ENCODE measurements around the gene SDK1.
A peak's percentile ranks its signal among the peaks of the same experiment; 100 is the strongest.

The SDK1 gene

DNA sequence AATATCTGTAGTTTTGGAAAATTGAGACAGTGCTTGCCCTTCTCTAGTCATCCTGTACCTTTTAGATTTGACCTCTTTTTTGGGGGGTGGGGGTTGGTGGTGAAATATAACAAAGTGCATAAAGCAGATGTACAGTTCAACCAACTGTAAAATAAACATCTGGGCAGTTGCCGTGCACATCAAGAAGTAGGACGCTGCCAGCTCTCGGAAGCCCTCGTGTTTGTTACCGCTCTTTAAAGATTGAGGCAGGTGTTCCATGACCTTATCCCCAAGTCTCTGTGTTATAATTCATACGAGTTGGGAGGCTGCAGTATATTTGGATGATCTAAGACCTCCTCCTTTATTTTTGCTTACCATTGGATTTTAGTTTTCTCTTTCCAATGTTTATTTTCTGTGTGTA is 55.1 kb downstream of the SDK1 start:
- no peak overlapping the region for H3K4me3 ChIP-seq (ENCODE audit: low read depth, low read length)
- TF ChIP-seq, protein P1, sequence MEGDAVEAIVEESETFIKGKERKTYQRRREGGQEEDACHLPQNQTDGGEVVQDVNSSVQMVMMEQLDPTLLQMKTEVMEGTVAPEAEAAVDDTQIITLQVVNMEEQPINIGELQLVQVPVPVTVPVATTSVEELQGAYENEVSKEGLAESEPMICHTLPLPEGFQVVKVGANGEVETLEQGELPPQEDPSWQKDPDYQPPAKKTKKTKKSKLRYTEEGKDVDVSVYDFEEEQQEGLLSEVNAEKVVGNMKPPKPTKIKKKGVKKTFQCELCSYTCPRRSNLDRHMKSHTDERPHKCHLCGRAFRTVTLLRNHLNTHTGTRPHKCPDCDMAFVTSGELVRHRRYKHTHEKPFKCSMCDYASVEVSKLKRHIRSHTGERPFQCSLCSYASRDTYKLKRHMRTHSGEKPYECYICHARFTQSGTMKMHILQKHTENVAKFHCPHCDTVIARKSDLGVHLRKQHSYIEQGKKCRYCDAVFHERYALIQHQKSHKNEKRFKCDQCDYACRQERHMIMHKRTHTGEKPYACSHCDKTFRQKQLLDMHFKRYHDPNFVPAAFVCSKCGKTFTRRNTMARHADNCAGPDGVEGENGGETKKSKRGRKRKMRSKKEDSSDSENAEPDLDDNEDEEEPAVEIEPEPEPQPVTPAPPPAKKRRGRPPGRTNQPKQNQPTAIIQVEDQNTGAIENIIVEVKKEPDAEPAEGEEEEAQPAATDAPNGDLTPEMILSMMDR (conservative IDR thresholded peaks at IDR 0.05; ENCODE audit: low read depth, low read length) = no peak
- DNase-seq (ENCODE audit: low read depth) = no peak

- DNase-seq (ENCODE audit: low read depth) = no peak
- TF ChIP-seq, protein P1 (conservative IDR thresholded peaks at IDR 0.05; ENCODE audit: low read depth, low read length) = no peak
Measured at GRCh38 chr7:3358991-3359390, 57.9 kb downstream of the SDK1 start.

DNA sequence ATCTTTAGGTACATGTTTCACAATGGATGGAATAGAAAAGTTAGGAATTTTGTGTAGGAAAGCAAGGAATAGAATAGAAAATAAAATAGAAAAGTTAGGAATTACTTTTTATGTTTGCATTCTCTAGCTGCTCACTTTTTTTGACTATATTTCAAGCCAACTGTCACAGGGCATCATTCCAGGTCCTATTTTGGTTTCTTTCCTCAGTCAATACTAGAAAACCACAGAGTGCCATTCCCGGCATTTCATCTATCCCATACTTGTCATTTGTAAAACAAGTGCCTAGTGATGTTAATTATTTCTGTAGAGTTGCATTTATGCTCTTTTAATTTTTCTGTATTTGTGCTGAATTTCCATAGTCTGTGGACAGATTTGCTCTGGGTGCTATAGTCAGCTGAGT is 66.2 kb downstream of the SDK1 start:
- no peak for DNase-seq (ENCODE audit: low read depth)
- TF ChIP-seq, protein P1 (conservative IDR thresholded peaks at IDR 0.05; ENCODE audit: low read depth, low read length) = no peak
- H3K4me3 ChIP-seq (ENCODE audit: low read depth, low read length) = no peak overlapping the region

More at GRCh38 chr7:3358991-3359390, 57.9 kb downstream of the SDK1 start:
- H3K4me3 ChIP-seq (ENCODE audit: low read depth, low read length) = no peak overlapping the region

DNA sequence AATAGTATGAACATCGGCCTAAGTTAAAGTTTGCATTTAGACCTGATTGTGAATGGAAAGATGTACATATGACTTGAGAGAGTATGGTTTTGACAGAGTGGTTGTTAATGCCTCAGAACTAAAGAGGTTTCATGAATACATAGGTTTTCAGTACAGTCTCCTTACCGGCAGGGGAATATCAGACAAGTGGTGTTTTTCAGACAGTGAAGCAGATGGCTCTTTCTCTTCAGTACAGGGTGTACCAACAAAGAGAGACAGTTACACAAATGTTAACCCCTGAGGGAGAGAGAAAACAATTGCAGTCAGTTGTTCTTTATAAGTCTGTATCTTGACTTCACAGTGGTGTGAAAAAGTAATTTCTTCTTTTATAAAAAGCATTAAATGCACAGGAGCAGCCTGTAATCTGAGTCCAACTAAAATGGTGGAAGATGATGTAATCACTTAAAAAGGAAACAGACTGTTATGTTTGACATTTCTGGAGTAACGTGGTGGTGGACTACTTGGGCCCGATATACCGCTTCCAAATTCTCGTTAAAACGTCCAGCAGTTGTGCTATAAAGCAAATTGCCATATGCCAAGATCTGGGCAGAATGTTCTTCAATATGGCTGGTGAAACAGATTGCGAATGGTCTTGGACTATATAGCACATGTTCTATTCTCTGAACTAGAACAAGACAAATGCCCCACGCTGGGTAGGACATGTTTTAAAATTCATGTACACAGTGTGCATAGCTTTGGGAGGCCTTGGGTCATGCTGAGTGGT is 69.2 kb downstream of the SDK1 start:
- DNase-seq (ENCODE audit: low read depth) = peak; percentile 16
- H3K4me3 ChIP-seq (ENCODE audit: low read depth, low read length) = no peak overlapping the region
- TF ChIP-seq, protein P1 (conservative IDR thresholded peaks at IDR 0.05; ENCODE audit: low read depth, low read length) = no peak

GRCh38 chr7:3370921-3371320 is 69.9 kb downstream of the SDK1 start:
- TF ChIP-seq, protein P1 (conservative IDR thresholded peaks at IDR 0.05; ENCODE audit: low read depth, low read length) = no peak
- H3K4me3 ChIP-seq (ENCODE audit: low read depth, low read length) = no peak overlapping the region
- no peak for DNase-seq (ENCODE audit: low read depth)

DNA sequence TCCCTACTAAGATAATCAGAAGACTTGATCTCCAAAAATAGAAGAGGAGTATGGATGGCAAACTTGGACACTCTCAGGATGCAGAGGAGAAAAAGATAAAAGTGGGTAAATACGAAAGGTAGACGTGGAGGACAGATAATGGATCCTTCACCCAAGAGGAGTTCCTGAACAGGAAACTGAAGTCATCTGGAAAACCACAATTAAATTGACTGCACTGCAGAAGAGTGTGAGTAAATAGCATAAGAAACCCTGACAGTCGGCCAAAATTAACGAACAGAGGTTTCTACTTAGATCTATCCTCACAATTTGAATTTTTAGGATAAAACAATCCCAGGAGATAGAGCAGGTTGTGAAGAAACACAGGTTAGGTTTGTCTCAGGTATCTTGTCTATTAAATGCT is 70.5 kb downstream of the SDK1 start:
- H3K4me3 ChIP-seq (ENCODE audit: low read depth, low read length) = no peak overlapping the region
- TF ChIP-seq, protein P1 (conservative IDR thresholded peaks at IDR 0.05; ENCODE audit: low read depth, low read length) = no peak
- DNase-seq (ENCODE audit: low read depth) = no peak

DNA sequence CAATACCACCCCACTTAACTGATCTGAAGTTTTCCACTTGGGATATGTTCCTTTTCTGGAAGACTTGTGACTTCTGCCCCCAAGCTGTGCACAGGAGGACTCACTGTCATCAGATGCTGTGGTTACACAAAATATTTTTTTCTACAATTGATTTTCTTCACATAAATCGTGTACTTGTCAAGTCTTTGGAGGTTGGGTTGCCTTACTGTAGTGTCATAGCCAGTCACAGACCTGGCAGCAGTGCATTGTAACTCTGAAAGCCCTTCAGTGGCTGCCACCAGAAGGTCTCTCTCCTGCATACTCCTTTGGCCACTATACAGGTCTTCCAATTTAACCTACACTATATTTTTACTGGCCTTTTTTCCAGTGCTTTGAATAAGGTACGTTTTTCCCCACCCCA is 73.2 kb downstream of the SDK1 start:
- H3K4me3 ChIP-seq (ENCODE audit: low read depth, low read length) = no peak overlapping the region
- DNase-seq (ENCODE audit: low read depth) = no peak
- TF ChIP-seq, protein P1 (conservative IDR thresholded peaks at IDR 0.05; ENCODE audit: low read depth, low read length) = no peak

Data from choroid plexus epithelial cell (primary cell).